Psoas muscle (tissue), 8 donors: ENCODE measurements around the gene ULK4. TPM values are rescaled to one million over a fixed set of nuclear protein-coding genes. Genes with fewer than 3 reads are reported as not detected.

ENCODE experiments used
- ATAC-seq, 4 donors: fragments of 200-7000 bp; cut with Tn5 transposase; one replicate each; pipeline ENCODE4 v1.9.1; 2020; ENCODE audit warnings: moderate library complexity in 3 of 4, mild to moderate bottlenecking in 2 of 4
- DNase-seq, 2 donors: peaks; one replicate each; pipeline ENCODE4 v3.0.0-alpha.2; 2020
- H3K27ac ChIP-seq: fragments of 200-600 bp; one replicate; pipeline ENCODE4 v1.8.0; 2022
- H3K27me3 ChIP-seq, 3 donors: fragments of 200-600 bp in 1 of 3; one replicate each; pipeline versions ENCODE4 v1.6.1 to v1.8.0; 2013 to 2022; ENCODE audit warnings: low read length in 2 of 3, mild to moderate bottlenecking in 2 of 3, moderate library complexity in 1 of 3; ENCODE audit not compliant: insufficient read depth in 3 of 3
- H3K36me3 ChIP-seq, 2 donors: fragments of 200-600 bp in 1 of 2; one replicate each; pipeline versions ENCODE4 v1.6.1 to v1.8.0; 2013 to 2022; ENCODE audit warnings: low read depth in 1 of 2, mild to moderate bottlenecking in 1 of 2, moderate library complexity in 1 of 2; ENCODE audit not compliant: insufficient read depth in 1 of 2
- H3K4me1 ChIP-seq: fragments of 200-600 bp; one replicate; pipeline ENCODE4 v1.8.0; 2022
- H3K4me3 ChIP-seq: fragments of 200-600 bp; one replicate; pipeline ENCODE4 v1.8.0; 2022; ENCODE audit warnings: mild to moderate bottlenecking
- H3K9me3 ChIP-seq: fragments of 200-600 bp; one replicate; pipeline ENCODE4 v1.8.0; 2022
- CTCF ChIP-seq: fragments of 200-600 bp; IDR thresholded peaks from one replicate; pipeline ENCODE4 v1.8.0; 2022; ENCODE audit warnings: antibody characterized with exemption
- WGBS, 3 donors: extraction: QIAGEN DNeasy Blood & Tissue Kit; methylation state at CpG; one replicate each; pipeline versions ENCODE4 v1.1.6 to v1.1.7; 2013; 5-methylcytosine and 5-hydroxymethylcytosine counted together
- intact Hi-C, 2 donors: fragments of 100-400 bp; cut with DNase I; formaldehyde crosslinking; loops; one replicate each; pipeline versions ENCODE4 v1.11.0 to v1.14.2; 2022
- polyA plus RNA-seq, 3 donors: library from polyadenylated mRNA; stranded (reverse); fragments of 200-250 nt; gene quantifications; one replicate each; pipeline ENCODE4 v1.2.3, GENCODE V29; 2013
- total RNA-seq, 4 donors: library from RNA; stranded (reverse); fragmentation: NEBNext Ultra II Directional in 2 of 4; extraction: Animal tissue kit (Norgen Biotek cat#: 25700) in 2 of 4; gene quantifications; one replicate each; pipeline versions ENCODE4 v1.2.1 to v1.2.4, GENCODE V29; 2021 to 2023
- donor health status: healthy with polysubstance abuse.
- donor health status: DM: no; HTN: no; CAD: no; lungs with moderate emphysema.
- donor health status: Bipolar disorder and iron deficiency.
- donor health status: healthy.
- donor health status: DM: yes; HTN: yes; CAD: no.
- donor health status: DM: no; HTN: no; CAD: no.
- donor health status: DM: no; HTN: no; CAD: no.
- donor health status: DM: yes; HTN: yes; CAD: no.

The ULK4 gene
- total and polyA plus RNA-seq, 7 donors, result 0.61 to 3.2 (median 1.0) TPM

DNA sequence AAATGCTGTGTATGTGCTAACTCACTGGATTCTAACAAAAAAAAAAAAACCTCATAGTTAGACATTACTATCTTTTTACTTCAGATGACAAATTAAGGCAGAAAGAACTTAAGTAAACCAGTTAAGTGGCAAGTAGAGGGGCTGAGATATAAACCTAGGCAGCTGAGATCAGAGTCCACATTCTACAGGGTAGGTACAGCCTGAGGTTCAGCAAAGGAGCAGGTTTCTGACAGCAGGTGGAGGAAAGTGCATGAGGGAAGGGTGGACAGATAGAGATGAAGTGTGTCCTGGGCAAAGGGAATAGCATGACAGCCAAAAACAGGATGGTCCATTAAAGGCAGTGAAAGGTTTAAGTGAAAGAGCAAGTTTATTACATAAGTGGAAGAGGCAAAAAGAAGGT lies 329.2 kb downstream of the ULK4 start:
- no peak overlapping the region for H3K4me3 ChIP-seq
- no peak for TF ChIP-seq CTCF
- no peaks in the 10 kb centered on the region for H3K9me3 ChIP-seq
- H3K36me3 ChIP-seq, result no peaks in the 10 kb centered on the region
- H3K27me3 ChIP-seq, result no peaks in the 10 kb centered on the region
- intact Hi-C loops, result no loop called here
- DNase-seq, result no peak
- H3K27ac ChIP-seq, result no peak overlapping the region
- no peak for ATAC-seq
- H3K4me1 ChIP-seq, result no peaks in the 10 kb centered on the region

DNA sequence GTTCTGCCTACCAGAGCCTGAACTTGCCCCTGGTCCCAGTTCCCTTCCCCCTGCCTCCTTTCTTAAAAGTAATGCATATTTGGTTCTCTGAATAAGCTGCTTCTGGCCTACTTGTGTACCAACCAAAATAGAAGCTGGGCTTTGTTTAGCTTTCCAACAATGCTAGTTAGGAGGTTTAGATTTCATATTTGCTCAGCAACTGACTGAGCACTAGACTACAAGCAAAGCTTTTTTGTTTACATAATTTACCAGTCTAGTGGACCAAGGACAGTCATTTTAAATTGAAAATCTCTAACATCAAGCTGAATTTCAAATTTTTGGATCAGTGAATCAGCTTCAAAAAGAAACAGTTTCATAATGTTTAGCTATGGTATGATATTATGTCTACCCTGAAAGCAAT lies 331.2 kb downstream of the ULK4 start:
- no peak overlapping the region for H3K27ac ChIP-seq
- no peaks in the 10 kb centered on the region for H3K36me3 ChIP-seq
- H3K4me1 ChIP-seq, result no peaks in the 10 kb centered on the region
- no peaks in the 10 kb centered on the region for H3K27me3 ChIP-seq
- H3K9me3 ChIP-seq, result no peaks in the 10 kb centered on the region
- DNase-seq, result no peak
- H3K4me3 ChIP-seq, result no peak overlapping the region
- ATAC-seq, result no peak
- TF ChIP-seq CTCF, result no peak
- intact Hi-C loops, result no loop called here

GRCh38 chr3:41629986-41630385 lies 331.9 kb downstream of the ULK4 start:
- H3K27ac ChIP-seq, result no peak overlapping the region
- DNase-seq (no peak), ATAC-seq (no peak)
- no peaks in the 10 kb centered on the region for H3K36me3 ChIP-seq
- no peak for TF ChIP-seq CTCF
- 90 to 97% (median 93%) methylated on average over 1 of the region's 1 CpG for WGBS, 3 donors
- no peak overlapping the region for H3K4me3 ChIP-seq
- H3K27me3 ChIP-seq, result no peaks in the 10 kb centered on the region
- no peaks in the 10 kb centered on the region for H3K9me3 ChIP-seq
- no peaks in the 10 kb centered on the region for H3K4me1 ChIP-seq
- intact Hi-C loops, result no loop called here

GRCh38 chr3:41629072-41629471 lies 332.8 kb downstream of the ULK4 start:
- ATAC-seq, result no peak
- intact Hi-C loops, result no loop called here
- Histone ChIP-seq H3K4me3 (no peak overlapping the region), H3K27me3 (no peaks in the 10 kb centered on the region), H3K36me3 (no peaks in the 10 kb centered on the region), H3K9me3 (no peaks in the 10 kb centered on the region), H3K27ac (no peak overlapping the region), H3K4me1 (no peaks in the 10 kb centered on the region)
- no peak for TF ChIP-seq CTCF
- WGBS, 3 donors, result 70 to 79% (median 71%) methylated on average over 4 of the region's 4 CpGs
- DNase-seq, result no peak

GRCh38 chr3:41627477-41628087 lies 334.3 kb downstream of the ULK4 start:
- WGBS, 3 donors, result 94 to 95% (median 94%) methylated on average over 5 of the region's 5 CpGs

More at GRCh38 chr3:41627477-41628087, 334.3 kb downstream of the ULK4 start:
- H3K27me3 ChIP-seq, result no peaks in the 10 kb centered on the region
- DNase-seq (no peak), ATAC-seq (no peak)
- H3K4me3 ChIP-seq, result no peak overlapping the region
- H3K27ac ChIP-seq, result no peak overlapping the region
- no peaks in the 10 kb centered on the region for H3K36me3 ChIP-seq
- no peaks in the 10 kb centered on the region for H3K4me1 ChIP-seq
- intact Hi-C loops, result no loop called here
- H3K9me3 ChIP-seq, result no peaks in the 10 kb centered on the region
- no peak for TF ChIP-seq CTCF
